DMS153 (cell line): Measurements from ENCODE around the gene PHC3.

Experiments
- DNase-seq: peaks from one replicate; lab custom pipeline; 2025; lab: John Stamatoyannopoulos, UW

PHC3 gene

DNA sequence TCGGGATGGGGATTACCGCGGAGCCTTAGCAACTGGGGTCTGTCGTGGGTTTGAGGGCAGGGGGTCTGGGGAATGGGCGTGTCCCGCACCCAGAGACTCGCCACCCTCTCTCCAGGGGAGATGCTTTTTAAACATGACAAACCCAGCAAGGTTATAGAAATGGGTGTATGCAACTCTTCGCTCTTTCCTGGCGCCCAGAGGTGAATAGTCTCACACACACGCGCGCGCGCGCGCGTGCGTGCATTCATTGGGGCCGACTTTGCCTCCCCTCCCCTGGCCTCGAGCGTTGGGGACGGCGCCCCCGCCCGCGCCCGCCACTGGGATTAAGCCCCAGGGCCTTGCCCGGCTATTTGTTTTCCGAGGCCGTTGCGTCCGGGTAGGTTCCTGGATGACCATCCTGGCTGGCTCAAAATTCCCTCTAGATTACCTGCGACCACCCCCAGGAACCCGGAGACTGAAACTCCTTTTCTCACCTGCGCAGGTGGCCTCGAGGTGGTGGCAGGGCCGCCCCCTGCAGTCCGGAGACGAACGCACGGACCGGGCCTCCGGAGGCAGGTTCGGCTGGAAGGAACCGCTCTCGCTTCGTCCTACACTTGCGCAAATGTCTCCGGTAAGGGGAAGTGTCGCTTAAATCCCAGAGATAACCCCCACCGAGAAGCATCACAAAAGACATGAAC lies 143.0 kb downstream of the PHC3 start:
- DNase-seq = no peak
